Measurements from ENCODE around the gene PFKFB3. TPM values are rescaled to one million over a fixed set of nuclear protein-coding genes. Genes with fewer than 3 reads are reported as not detected.

Gene PFKFB3
- total and polyA plus RNA-seq, 4 donors: 31.4 to 140 (median 80.6) TPM

DNA sequence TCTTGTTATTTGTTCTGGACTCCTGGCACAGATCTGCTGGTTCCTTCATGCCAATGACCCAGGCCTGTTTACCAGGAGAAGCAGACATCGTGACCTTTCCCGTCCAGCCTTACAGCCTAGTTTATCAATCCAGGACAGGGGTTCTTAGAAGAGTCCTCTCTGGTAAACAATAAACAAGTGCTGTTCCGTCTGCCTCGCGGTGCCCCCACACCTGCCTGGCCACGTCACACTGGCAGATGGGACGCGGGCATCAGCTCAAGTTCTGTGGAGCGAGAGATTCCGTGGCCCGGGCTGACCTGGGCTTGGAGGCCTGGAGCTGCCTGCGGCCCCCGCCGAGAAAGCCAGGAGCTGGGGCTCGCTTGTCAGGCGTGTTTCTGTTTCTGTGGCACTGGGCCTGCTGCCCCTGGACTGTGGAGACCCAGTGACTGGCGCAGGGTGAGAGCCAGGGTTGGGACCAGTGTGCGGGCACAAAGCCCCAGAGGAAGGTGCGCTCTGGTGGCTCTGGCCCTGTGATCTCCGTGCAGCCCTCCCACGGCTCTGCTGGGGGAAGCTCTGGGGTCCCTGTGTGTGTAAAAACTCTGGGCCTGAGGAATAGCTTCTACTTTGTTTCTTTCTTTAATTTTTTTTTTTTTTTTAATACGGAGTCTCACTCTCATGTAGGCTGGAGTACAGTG, 28.4 kb upstream of the PFKFB3 start:
- ATAC-seq (ENCODE audit: low FRiP score) (peak; percentile 40), DNase-seq (peak in 1 of 2 donors; percentile 81)
- Histone ChIP-seq H3K4me1 (ENCODE audit: control insufficient read depth in 1 of 2, insufficient read depth in 2 of 2, low read length in 2 of 2) (peaks cover 0 to 4% of the 10 kb centered on the region in 2 donors), H3K9me3 (ENCODE audit: control insufficient read depth, low read length) (no peaks in the 10 kb centered on the region), H3K4me3 (ENCODE audit: low read length in 2 of 2) (no peak overlapping the region), H3K27me3 (ENCODE audit: control insufficient read depth in 1 of 2, insufficient read depth in 2 of 2, low read length in 1 of 2) (no peaks in the 10 kb centered on the region), H3K36me3 (ENCODE audit: control insufficient read depth in 1 of 2, insufficient read depth in 2 of 2, low read length in 1 of 2) (no peaks in the 10 kb centered on the region), H3K27ac (ENCODE audit: low read depth in 1 of 2, low read length in 2 of 2) (peak overlapping the region; percentile 92 to 94)
- WGBS, 2 donors: 10 to 11% methylated on average over 22 of the region's 22 CpGs
- intact Hi-C loops (cut with DNase I): no loop called here

DNA sequence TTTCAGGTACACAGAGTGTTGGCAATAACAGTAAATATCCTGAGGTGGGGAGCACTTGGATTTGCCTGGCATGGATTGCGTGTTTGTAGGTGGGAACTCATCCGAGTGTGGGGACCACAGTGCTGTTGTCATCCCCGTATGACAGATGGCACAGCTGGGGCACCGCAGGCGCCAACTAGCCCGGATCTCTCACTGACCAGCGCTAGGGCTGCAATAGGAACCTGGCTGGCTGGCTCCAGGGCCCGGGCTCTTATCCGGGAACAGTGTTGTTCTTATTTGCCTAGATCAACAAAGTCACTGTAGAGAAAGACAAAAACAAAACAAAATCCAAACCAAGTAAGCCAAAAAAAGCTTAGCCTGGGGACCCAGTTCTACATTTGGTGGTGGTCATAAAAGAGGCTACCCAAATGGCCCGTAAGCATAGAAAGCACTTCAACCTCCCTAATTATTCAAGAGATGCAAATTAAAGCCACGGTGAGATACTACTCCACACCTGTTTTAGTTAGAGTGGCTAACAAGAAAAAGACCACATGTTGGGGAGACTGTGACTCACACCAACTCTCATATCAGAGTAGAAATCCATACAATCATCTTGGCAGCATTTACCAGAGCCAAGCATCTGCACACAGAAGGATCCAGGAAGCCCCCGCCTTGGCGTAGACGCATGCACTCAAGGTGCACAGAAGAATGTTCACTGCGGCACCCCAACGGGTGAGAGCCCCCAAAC, 27.2 kb upstream of the PFKFB3 start:
- ATAC-seq (ENCODE audit: low FRiP score) (no peak), DNase-seq (no peak)
- Histone ChIP-seq H3K9me3 (ENCODE audit: control insufficient read depth, low read length) (no peaks in the 10 kb centered on the region), H3K36me3 (ENCODE audit: control insufficient read depth in 1 of 2, insufficient read depth in 2 of 2, low read length in 1 of 2) (no peaks in the 10 kb centered on the region), H3K4me1 (ENCODE audit: control insufficient read depth in 1 of 2, insufficient read depth in 2 of 2, low read length in 2 of 2) (peaks cover 0 to 4% of the 10 kb centered on the region in 2 donors), H3K27me3 (ENCODE audit: control insufficient read depth in 1 of 2, insufficient read depth in 2 of 2, low read length in 1 of 2) (no peaks in the 10 kb centered on the region), H3K27ac (ENCODE audit: low read depth in 1 of 2, low read length in 2 of 2) (peak overlapping the region; percentile 6 to 94), H3K4me3 (ENCODE audit: low read length in 2 of 2) (no peak overlapping the region)
- 42 to 45% methylated on average over 16 of the region's 16 CpGs for WGBS, 2 donors
- intact Hi-C loops (cut with DNase I): no loop called here

DNA sequence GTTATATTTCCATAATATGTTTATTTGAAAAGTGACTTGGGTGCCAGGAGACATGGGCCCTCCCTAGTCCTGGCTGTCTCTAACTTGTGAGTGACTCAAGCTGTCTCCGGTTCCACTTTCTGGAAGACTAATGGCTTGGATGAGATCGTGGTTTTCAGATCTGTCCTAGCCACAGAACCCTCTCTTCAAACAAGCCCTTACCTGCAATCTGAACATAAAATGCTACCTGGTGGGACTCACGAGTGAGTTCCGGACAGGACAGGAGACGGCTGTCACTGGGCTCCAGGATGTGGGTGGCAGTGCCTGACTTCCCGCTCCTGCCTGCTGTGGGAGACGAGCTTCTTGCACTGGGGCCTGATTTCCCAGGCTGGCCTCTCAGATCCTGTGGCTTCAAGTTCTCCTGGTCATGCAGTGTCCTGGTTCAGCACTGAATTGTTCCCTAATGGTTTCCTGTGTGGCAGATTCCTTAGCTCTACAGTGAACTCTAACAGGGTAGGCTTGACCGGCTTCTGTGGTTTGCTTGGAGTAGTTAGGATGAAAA, 26.0 kb upstream of the PFKFB3 start:
- Histone ChIP-seq H3K9me3 (ENCODE audit: control insufficient read depth, low read length) (no peaks in the 10 kb centered on the region), H3K27ac (ENCODE audit: low read depth in 1 of 2, low read length in 2 of 2) (peak overlapping the region in 1 of 2 donors; percentile 60), H3K4me1 (ENCODE audit: control insufficient read depth in 1 of 2, insufficient read depth in 2 of 2, low read length in 2 of 2) (peaks cover 0 to 4% of the 10 kb centered on the region in 2 donors), H3K27me3 (ENCODE audit: control insufficient read depth in 1 of 2, insufficient read depth in 2 of 2, low read length in 1 of 2) (no peaks in the 10 kb centered on the region), H3K4me3 (ENCODE audit: low read length in 2 of 2) (no peak overlapping the region), H3K36me3 (ENCODE audit: control insufficient read depth in 1 of 2, insufficient read depth in 2 of 2, low read length in 1 of 2) (no peaks in the 10 kb centered on the region)
- intact Hi-C loops (cut with DNase I): no loop called here
- ATAC-seq (ENCODE audit: low FRiP score) (no peak), DNase-seq (no peak)
- WGBS, 2 donors: 57 to 63% methylated on average over 8 of the region's 8 CpGs

DNA sequence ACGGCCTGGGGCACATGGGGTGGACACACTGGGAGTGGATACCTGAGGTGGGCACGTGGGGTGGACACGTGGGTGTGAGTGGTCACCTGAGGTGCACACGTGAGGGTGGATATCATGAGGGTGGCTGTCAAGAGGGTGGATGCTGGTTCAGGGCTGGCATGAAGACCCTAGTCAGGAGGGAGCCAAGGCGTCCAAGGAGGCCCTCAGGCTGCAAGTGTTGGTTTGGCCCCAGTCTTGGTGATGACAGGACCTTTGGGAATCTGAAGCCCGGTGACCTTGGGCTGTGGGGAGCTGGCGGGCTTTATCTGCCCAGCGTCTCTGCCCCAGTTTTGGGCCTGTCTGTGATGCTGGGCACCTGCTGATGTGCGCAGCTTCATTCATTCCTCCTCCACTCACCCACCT, 24.9 kb upstream of the PFKFB3 start:
- Histone ChIP-seq H3K27ac (ENCODE audit: low read depth in 1 of 2, low read length in 2 of 2) (no peak overlapping the region), H3K4me1 (ENCODE audit: control insufficient read depth in 1 of 2, insufficient read depth in 2 of 2, low read length in 2 of 2) (peaks cover 0 to 4% of the 10 kb centered on the region in 2 donors), H3K4me3 (ENCODE audit: low read length in 2 of 2) (no peak overlapping the region), H3K36me3 (ENCODE audit: control insufficient read depth in 1 of 2, insufficient read depth in 2 of 2, low read length in 1 of 2) (no peaks in the 10 kb centered on the region), H3K27me3 (ENCODE audit: control insufficient read depth in 1 of 2, insufficient read depth in 2 of 2, low read length in 1 of 2) (no peaks in the 10 kb centered on the region), H3K9me3 (ENCODE audit: control insufficient read depth, low read length) (no peaks in the 10 kb centered on the region)
- WGBS, 2 donors: 90 to 92% methylated on average over 9 of the region's 9 CpGs
- DNase-seq: no peak
- no peak for ATAC-seq (ENCODE audit: low FRiP score)
- intact Hi-C loops (cut with DNase I): no loop called here

DNA sequence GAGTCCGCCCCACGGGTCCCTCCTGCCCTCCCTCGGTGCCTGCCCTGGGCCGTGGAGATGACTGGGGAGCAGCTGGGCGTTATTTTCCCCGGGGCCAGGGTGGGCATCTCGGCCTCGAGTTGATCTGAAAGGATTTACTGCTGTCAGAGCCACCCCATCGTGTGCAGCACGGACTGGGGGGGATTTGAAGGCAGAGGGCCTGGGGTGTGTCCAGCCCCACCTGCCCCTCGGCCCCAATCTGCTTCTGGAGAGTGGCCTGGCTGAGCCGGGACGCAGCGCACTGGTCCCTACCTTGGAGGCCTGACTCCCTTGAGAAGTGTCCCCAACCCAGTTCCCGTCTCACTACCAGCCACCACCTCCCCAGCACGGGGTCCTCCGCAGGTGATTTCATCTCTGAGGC, 24.2 kb upstream of the PFKFB3 start:
- H3K27me3 ChIP-seq (ENCODE audit: control insufficient read depth in 1 of 2, insufficient read depth in 2 of 2, low read length in 1 of 2): no peaks in the 10 kb centered on the region
- no peak for ATAC-seq (ENCODE audit: low FRiP score)
- no peak overlapping the region for H3K4me3 ChIP-seq (ENCODE audit: low read length in 2 of 2)
- 71 to 81% methylated on average over 16 to 17 of the region's 17 CpGs for WGBS, 2 donors
- peaks cover 0 to 4% of the 10 kb centered on the region in 2 donors for H3K4me1 ChIP-seq (ENCODE audit: control insufficient read depth in 1 of 2, insufficient read depth in 2 of 2, low read length in 2 of 2)
- no peaks in the 10 kb centered on the region for H3K36me3 ChIP-seq (ENCODE audit: control insufficient read depth in 1 of 2, insufficient read depth in 2 of 2, low read length in 1 of 2)
- no peak for DNase-seq
- intact Hi-C loops (cut with DNase I): no loop called here
- H3K9me3 ChIP-seq (ENCODE audit: control insufficient read depth, low read length): no peaks in the 10 kb centered on the region
- no peak overlapping the region for H3K27ac ChIP-seq (ENCODE audit: low read depth in 1 of 2, low read length in 2 of 2)

DNA sequence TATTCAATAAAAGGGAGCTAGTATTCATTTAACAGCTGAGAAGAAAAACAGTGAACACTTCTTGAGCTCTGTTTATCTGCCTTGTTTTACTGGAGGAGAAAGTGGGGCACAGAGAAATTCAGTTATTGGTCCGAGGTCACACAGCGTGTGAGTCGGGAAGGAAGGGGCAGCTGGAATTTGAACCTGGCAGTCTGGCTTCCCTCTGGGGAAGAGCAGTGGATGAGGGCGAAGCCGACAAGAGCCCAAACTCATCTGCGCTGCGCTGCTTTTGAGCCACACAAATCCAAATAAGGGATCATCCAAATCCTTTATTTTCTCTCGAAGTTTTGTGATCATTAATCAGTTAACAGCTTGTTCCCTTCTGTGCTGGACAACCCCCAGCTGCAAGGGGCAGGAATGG, 23.7 kb upstream of the PFKFB3 start:
- Histone ChIP-seq H3K4me1 (ENCODE audit: control insufficient read depth in 1 of 2, insufficient read depth in 2 of 2, low read length in 2 of 2) (peaks cover 0 to 4% of the 10 kb centered on the region in 2 donors), H3K27ac (ENCODE audit: low read depth in 1 of 2, low read length in 2 of 2) (no peak overlapping the region), H3K36me3 (ENCODE audit: control insufficient read depth in 1 of 2, insufficient read depth in 2 of 2, low read length in 1 of 2) (no peaks in the 10 kb centered on the region), H3K4me3 (ENCODE audit: low read length in 2 of 2) (no peak overlapping the region), H3K27me3 (ENCODE audit: control insufficient read depth in 1 of 2, insufficient read depth in 2 of 2, low read length in 1 of 2) (no peaks in the 10 kb centered on the region), H3K9me3 (ENCODE audit: control insufficient read depth, low read length) (no peaks in the 10 kb centered on the region)
- ATAC-seq (ENCODE audit: low FRiP score) (no peak), DNase-seq (no peak)
- WGBS, 2 donors: 53 to 73% methylated on average over 8 of the region's 8 CpGs
- intact Hi-C loops (cut with DNase I): no loop called here

DNA sequence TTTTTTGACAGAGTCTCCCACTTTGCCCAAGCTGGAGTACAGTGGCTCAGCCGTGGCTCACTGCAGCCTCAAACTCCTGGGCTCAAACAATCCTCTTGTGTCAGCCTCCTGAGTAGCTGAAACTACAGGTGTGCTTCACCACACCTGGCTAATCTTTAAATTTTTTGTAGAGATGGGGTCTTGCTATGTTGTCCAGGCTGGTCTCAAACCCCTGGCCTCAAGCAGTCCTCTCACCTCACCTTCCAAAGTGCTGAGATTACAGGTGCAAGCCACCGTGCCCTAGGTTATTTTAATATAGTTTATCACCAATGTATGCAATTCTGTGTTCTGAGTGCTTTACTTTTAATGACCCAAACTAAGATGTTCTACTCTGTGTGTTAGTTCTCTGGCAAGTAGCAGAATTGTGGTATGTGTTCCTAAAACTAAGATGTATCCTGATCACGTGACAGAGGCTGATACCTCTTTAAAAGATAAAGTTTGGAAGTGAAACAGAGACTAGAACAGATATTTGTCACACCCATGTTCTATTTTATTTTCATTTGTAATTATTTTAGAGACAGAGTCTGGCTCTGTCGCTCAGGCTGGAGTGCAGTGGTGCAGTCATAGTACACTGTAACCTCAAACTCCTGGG, 22.1 kb upstream of the PFKFB3 start:
- DNase-seq: no peak
- H3K27me3 ChIP-seq (ENCODE audit: control insufficient read depth in 1 of 2, insufficient read depth in 2 of 2, low read length in 1 of 2): no peaks in the 10 kb centered on the region
- no peaks in the 10 kb centered on the region for H3K9me3 ChIP-seq (ENCODE audit: control insufficient read depth, low read length)
- 89 to 92% methylated on average over 4 of the region's 4 CpGs for WGBS, 2 donors
- H3K36me3 ChIP-seq (ENCODE audit: control insufficient read depth in 1 of 2, insufficient read depth in 2 of 2, low read length in 1 of 2): no peaks in the 10 kb centered on the region
- H3K4me3 ChIP-seq (ENCODE audit: low read length in 2 of 2): no peak overlapping the region
- H3K27ac ChIP-seq (ENCODE audit: low read depth in 1 of 2, low read length in 2 of 2): no peak overlapping the region
- intact Hi-C loops (cut with DNase I): no loop called here
- H3K4me1 ChIP-seq (ENCODE audit: control insufficient read depth in 1 of 2, insufficient read depth in 2 of 2, low read length in 2 of 2): no peaks in the 10 kb centered on the region
- no peak for ATAC-seq (ENCODE audit: low FRiP score)

DNA sequence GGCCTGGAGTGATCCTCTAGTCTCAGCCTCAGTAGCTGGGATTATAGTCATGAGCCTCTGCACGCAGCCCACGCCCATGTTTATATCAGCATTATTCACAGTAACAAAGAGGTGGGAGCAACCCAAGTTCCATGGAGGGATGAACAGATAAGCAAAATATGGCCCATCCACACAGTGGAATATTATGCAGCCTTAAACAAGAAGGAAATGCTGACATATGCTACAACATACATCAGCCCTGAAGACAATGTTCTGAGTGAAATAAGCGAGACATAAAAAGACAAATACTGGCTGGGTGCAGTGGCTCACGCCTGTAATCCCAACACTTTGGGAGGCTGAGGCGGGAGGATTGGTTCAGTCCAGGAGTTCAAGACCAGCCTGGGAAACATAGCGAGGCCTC, 21.5 kb upstream of the PFKFB3 start:
- 97 to 99% methylated on average over 6 of the region's 6 CpGs for WGBS, 2 donors
- Histone ChIP-seq H3K27me3 (ENCODE audit: control insufficient read depth in 1 of 2, insufficient read depth in 2 of 2, low read length in 1 of 2) (no peaks in the 10 kb centered on the region), H3K9me3 (ENCODE audit: control insufficient read depth, low read length) (no peaks in the 10 kb centered on the region), H3K4me3 (ENCODE audit: low read length in 2 of 2) (no peak overlapping the region), H3K4me1 (ENCODE audit: control insufficient read depth in 1 of 2, insufficient read depth in 2 of 2, low read length in 2 of 2) (no peaks in the 10 kb centered on the region), H3K36me3 (ENCODE audit: control insufficient read depth in 1 of 2, insufficient read depth in 2 of 2, low read length in 1 of 2) (no peaks in the 10 kb centered on the region), H3K27ac (ENCODE audit: low read depth in 1 of 2, low read length in 2 of 2) (no peak overlapping the region)
- intact Hi-C loops (cut with DNase I): no loop called here
- DNase-seq: no peak
- no peak for ATAC-seq (ENCODE audit: low FRiP score)

All from aorta (tissue), 5 donors.